Measurements from ENCODE around the gene RNASE8. TPM values are rescaled to one million over a fixed set of nuclear protein-coding genes. Genes with fewer than 3 reads are reported as not detected.

The RNASE8 gene
- total and polyA plus RNA-seq, 2 of the 8 experiments (the other 6 are each of a cell fraction or from before 2014, with no cell fraction given), result not detected

- Histone ChIP-seq H3K4me2 (ENCODE audit: insufficient read depth in 1 of 2, low read depth in 2 of 2, low read length in 2 of 2) (no peak overlapping the region), H3K79me2 (ENCODE audit: control insufficient read depth in 1 of 2, insufficient read depth in 2 of 2, low read length in 2 of 2) (no peaks in the 10 kb centered on the region; a peak in 1 of 4 replicates), H2BK12ac (ENCODE audit: low read depth, low read length) (no peak overlapping the region), H2AFZ (ENCODE audit: low read length) (no peak overlapping the region), H3K4me3 (ENCODE audit: extremely low read depth in 1 of 4, insufficient read depth in 2 of 4, low read depth in 3 of 4, low read length in 4 of 4) (no peak overlapping the region), H2AK5ac (ENCODE audit: low read depth, low read length) (no peak overlapping the region), H4K5ac (ENCODE audit: insufficient read length, low read depth, low read length) (no peak overlapping the region), H2BK5ac (ENCODE audit: low read depth, low read length) (no peak overlapping the region), H3K23me2 (ENCODE audit: low read depth, low read length) (no peaks in the 10 kb centered on the region), H3K23ac (ENCODE audit: insufficient read length) (no peak overlapping the region), H3K4ac (replicated peaks; ENCODE audit: insufficient read length, low read depth, low read length) (no peak overlapping the region), H3K4me1 (replicated peaks in 1 of 4; ENCODE audit: control insufficient read depth in 3 of 4, insufficient read depth in 4 of 4, low read length in 3 of 4) (peaks cover 0 to 5% (median under 1%) of the 10 kb centered on the region in 4 experiments; a peak in 3 of 7 replicates), H3K27me3 (replicated peaks in 1 of 4; ENCODE audit: control insufficient read depth in 3 of 4, extremely low read depth in 1 of 4, insufficient read depth in 3 of 4, low read length in 3 of 4) (no peaks in the 10 kb centered on the region), H2BK120ac (replicated peaks; ENCODE audit: low read depth, low read length) (no peak overlapping the region), H4K91ac (replicated peaks; ENCODE audit: insufficient read length, low read length) (no peak overlapping the region), H3K79me1 (ENCODE audit: low read depth, low read length) (0 out of 2 replicates have a peak, but pooled peaks cover 4% of the 10 kb centered on the region), H4K8ac (ENCODE audit: extremely low read depth, insufficient read depth, low read length) (no peak overlapping the region), H2BK15ac (ENCODE audit: low read length) (no peak overlapping the region), H3K9ac (replicated peaks in 1 of 4; ENCODE audit: extremely low read depth in 1 of 4, low read depth in 3 of 4, low read length in 3 of 4) (no peak overlapping the region; a peak in 1 of 7 replicates), H3K9me3 (ENCODE audit: insufficient read depth in 2 of 2, low read depth in 1 of 2, low read length in 1 of 2) (no peaks in the 10 kb centered on the region), H3K14ac (ENCODE audit: insufficient read length) (no peak overlapping the region), H3K36me3 (ENCODE audit: control insufficient read depth in 2 of 4, insufficient read depth in 4 of 4, low read length in 3 of 4) (peaks cover 22 to 73% (median 63%) of the 10 kb centered on the region in 4 experiments), H3K56ac (replicated peaks; ENCODE audit: insufficient read length, low read depth, low read length) (no peak overlapping the region), H3K18ac (ENCODE audit: extremely low read depth, low read length) (no peak overlapping the region), H3K27ac (ENCODE audit: low read depth, low read length) (peak overlapping the region; percentile 47; the same call in 1 of the 2 replicates), H4K20me1 (replicated peaks in 1 of 2; ENCODE audit: control insufficient read depth in 1 of 2, insufficient read depth in 2 of 2, low read length in 2 of 2) (peaks cover 12 to 19% of the 10 kb centered on the region in 2 experiments), H2BK20ac (ENCODE audit: low read length) (no peak overlapping the region)
- 78% methylated on average over 19 of the region's 19 CpGs; no CpG with 5 or more reads in 1 of the 2 experiments for WGBS, 2 experiments (ENCODE audit: extremely low coverage in 1 of 2, insufficient coverage in 1 of 2, insufficient read length in 1 of 2, insufficient replicate concordance in 2 of 2, low coverage in 1 of 2, low lambda C conversion rate in 2 of 2, missing lambda C conversion rate in 1 of 2)
- DNase-seq (ENCODE audit: low read depth in 1 of 2, low spot score in 2 of 2) (no peak), FAIRE-seq (peak; percentile 90)
- POLR2A ChIA-PET (ENCODE audit: partially characterized antibody), result interaction anchor here (0.6 to 12.4 kb wide), 13 partner anchors 9 to 369 kb away, joined by 3 to 245 read pairs (median 4); partner anchors contain the start of genes ARHGEF40, CHD8, NDRG2 and TMEM253
- CTCF ChIA-PET (ENCODE audit: partially characterized antibody), result interaction anchor here (0.6 to 10.2 kb wide), 9 partner anchors 16 to 120 kb away, joined by 3 to 148 read pairs (median 5); partner anchors contain the start of gene TMEM253
- TF ChIP-seq POLR2AphosphoS5 (IDR thresholded peaks at IDR 0.05; ENCODE audit: low read depth, low read length) (0 out of 2 replicates have a peak, but pooled peaks have one; percentile 30), POLR2A (IDR thresholded peaks at IDR 0.05; ENCODE audit: control extremely low read depth in 1 of 2, low read depth in 2 of 2, low read length in 2 of 2) (peak in 1 of 2 experiments; percentile 76; a peak in 2 of 3 replicates), SIN3A (conservative IDR thresholded peaks at IDR 0.05 in 1 of 2, IDR thresholded peaks at IDR 0.05 in 1 of 2; ENCODE audit: low read depth in 1 of 2, low read length in 2 of 2) (peak; percentile 38 to 84; a peak in 2 of 4 replicates), FOSL1 (IDR thresholded peaks at IDR 0.05; ENCODE audit: insufficient read depth, low read depth, low read length) (no peak), JUND (IDR thresholded peaks at IDR 0.05; ENCODE audit: low read length) (peak; percentile 74)
These were observed 29.9 kb downstream of the RNASE8 start for GRCh38 chr14:21087294-21088091.
